GM12892 (cell line): ENCODE measurements around the gene HIGD1C.

Experiments used
- DNase-seq: peaks from one replicate; pipeline ENCODE4 v3.0.0; 2011; ENCODE audit not compliant: insufficient read length
- FAIRE-seq: peaks from 2 replicates; lab custom pipeline; 2011; peaks lifted over from hg19 to GRCh38; lab: Jason Lieb, UNC
- POLR2A ChIP-seq: IDR thresholded peaks from 2 replicates; pipeline ENCODE4 v1.6.1; 2011; ENCODE audit warnings: low read depth, low read length, control low read depth
- POLR2AphosphoS5 ChIP-seq: IDR thresholded peaks from 2 replicates; pipeline ENCODE4 v1.6.1; 2011; ENCODE audit warnings: low read depth, low read length, control low read depth
- TAF1 ChIP-seq: IDR thresholded peaks from 2 replicates; pipeline ENCODE4 v1.6.1; 2011; ENCODE audit warnings: low read depth, mild to moderate bottlenecking, control low read depth, low read length, borderline replicate concordance

HIGD1C gene

GRCh38 chr12:50990147-50990727 is 37.9 kb downstream of the HIGD1C start:
- no peak for TF ChIP-seq POLR2A
- no peak for FAIRE-seq

GRCh38 chr12:50990791-50991190 is 38.4 kb downstream of the HIGD1C start:
- TF ChIP-seq TAF1, result no peak
- no peak for TF ChIP-seq POLR2AphosphoS5
- TF ChIP-seq POLR2A, result no peak
- DNase-seq, result no peak
- FAIRE-seq, result no peak

More at GRCh38 chr12:50990147-50990727, 37.9 kb downstream of the HIGD1C start:
- DNase-seq, result no peak

DNA sequence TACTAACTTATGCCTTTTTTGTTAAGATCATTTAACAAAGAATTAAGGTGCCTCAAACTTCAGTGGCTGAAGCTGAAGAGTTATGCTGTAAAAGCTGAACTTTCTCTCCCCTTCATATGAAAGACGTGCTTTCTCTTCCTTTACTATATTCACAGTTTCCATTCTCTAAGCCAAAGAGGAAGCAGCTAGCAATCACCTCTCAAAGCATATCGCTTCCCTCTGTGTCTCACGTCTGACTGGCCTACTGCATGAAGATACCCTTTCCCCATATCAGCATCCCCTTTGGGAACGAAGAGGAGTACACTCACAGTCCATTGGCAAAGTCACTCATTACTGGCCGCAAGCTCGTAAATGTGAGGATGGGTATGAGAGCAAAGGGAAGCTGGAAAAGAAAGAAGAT is 38.9 kb downstream of the HIGD1C start:
- TF ChIP-seq POLR2A (no peak), POLR2AphosphoS5 (no peak), TAF1 (no peak)
- DNase-seq (no peak), FAIRE-seq (no peak)

DNA sequence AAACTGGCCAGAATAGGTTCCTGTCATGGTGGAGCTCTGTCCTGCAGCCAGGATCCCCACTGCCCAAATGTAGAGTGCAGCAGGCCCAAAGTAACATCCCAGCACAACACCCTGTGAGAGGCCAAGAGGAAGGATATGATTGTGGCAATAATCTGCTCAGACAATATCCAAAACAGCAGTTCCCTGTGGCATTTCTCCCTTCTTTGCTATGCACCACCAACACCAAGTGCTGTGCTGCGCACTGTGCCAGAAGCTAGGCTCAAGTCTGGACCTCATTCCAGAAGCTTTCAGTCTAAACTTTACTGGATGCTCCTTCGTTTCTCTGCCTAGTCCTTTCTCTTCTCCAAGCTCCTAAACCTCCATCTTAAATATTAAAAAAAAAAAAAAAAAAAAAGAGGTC is 40.5 kb downstream of the HIGD1C start:
- FAIRE-seq (no peak), DNase-seq (no peak)
- TF ChIP-seq TAF1, result no peak
- TF ChIP-seq POLR2AphosphoS5, result no peak
- no peak for TF ChIP-seq POLR2A

DNA sequence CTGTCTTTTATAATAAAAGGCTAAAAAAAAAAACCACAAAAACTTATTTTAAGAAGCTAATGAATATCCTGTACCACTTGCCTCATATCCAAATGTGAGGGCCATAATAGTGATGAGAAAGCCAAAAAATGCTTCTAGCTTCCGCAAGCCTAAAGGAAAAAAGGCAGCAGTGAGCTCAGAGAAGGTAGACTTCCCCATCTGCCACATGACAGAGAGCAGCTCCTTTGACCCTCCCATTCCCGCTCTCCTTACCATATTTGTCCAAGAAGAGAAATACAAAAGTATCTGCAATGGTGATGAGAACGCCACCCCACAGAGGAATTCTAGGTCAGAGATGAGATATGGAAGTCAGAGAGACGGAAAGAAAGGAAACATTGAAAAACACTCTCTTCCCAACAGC is 46.7 kb downstream of the HIGD1C start:
- TF ChIP-seq TAF1 (no peak), POLR2AphosphoS5 (no peak), POLR2A (no peak)
- no peak for FAIRE-seq
- DNase-seq, result no peak

- TF ChIP-seq POLR2AphosphoS5 (no peak), POLR2A (no peak), TAF1 (no peak)
- no peak for FAIRE-seq
- no peak for DNase-seq
Observed at GRCh38 chr12:51000245-51000644, 47.9 kb downstream of the HIGD1C start.

- FAIRE-seq (no peak), DNase-seq (no peak)
- TF ChIP-seq POLR2A (no peak), TAF1 (no peak), POLR2AphosphoS5 (no peak)
Observed at GRCh38 chr12:51001799-51002198, 49.5 kb downstream of the HIGD1C start.

- no peak for TF ChIP-seq POLR2A
- no peak for TF ChIP-seq POLR2AphosphoS5
- no peak for TF ChIP-seq TAF1
- DNase-seq (no peak), FAIRE-seq (no peak)
Observed at GRCh38 chr12:51004504-51004903, 52.2 kb downstream of the HIGD1C start.

GRCh38 chr12:51005030-51005429 is 52.7 kb downstream of the HIGD1C start:
- FAIRE-seq (no peak), DNase-seq (no peak)
- TF ChIP-seq TAF1, result no peak
- no peak for TF ChIP-seq POLR2AphosphoS5
- no peak for TF ChIP-seq POLR2A

- DNase-seq, result no peak
- no peak for FAIRE-seq
- TF ChIP-seq TAF1 (no peak), POLR2A (no peak), POLR2AphosphoS5 (no peak)
Observed at GRCh38 chr12:51005671-51006070, 53.3 kb downstream of the HIGD1C start.

DNA sequence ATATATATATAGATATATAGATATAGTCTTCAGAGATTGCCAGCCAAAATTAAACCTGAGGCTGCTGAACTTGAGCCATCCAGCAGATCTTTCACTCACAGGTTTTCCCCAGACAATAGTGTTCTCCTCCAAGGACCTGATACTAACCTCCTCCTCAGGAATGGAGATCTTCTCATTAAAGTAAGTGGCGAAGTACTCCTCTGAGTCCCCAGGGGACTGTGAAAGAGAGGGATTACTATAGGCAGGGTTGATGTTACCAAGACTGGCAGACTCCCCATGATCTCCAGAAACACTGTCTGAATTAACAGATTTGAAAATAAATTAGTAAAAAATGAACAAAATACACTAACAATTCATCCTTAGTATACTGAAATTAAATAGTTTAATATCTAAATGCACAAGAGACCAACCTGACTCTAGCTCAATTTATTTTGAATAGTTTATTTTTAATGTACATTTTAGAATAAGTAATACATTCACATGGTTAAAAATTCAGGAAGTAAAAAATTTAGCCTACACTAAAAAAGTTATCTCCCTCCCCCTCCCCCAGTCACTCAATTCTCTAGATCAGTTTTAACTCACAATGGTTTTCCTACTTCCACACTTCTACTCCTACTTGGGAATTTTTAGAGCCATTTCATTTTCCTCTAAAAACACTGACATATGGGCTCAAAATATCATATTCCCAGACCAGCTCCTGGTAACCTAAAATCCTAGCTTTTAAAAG is 56.1 kb downstream of the HIGD1C start:
- DNase-seq (no peak), FAIRE-seq (no peak)
- TF ChIP-seq POLR2A (no peak), POLR2AphosphoS5 (no peak), TAF1 (no peak)

DNA sequence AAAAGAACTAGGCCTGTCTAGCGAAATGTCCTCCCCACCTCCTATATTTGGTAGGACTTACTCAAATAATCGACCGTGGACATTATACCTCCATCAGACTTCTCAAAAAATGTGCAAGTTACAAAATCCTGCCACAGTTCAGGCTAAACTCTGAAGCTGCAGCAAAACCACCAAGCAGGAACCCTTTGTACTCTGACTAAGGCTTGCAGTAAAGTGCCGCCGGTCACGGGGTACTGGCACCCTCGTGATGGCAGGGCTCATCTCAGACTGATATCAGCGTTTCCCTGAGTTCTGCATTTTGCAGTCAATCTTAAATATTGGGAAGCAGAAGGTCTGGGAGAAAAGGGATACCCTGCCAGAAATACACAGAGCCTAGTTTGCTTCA is 56.7 kb downstream of the HIGD1C start:
- FAIRE-seq (no peak), DNase-seq (no peak)
- TF ChIP-seq TAF1 (no peak), POLR2A (no peak)
